SH-SY5Y (cell line): ENCODE data around the gene SLC35D3.

ENCODE experiments used
- GATA2 ChIP-seq: IDR thresholded peaks from 2 replicates; pipeline ENCODE4 v1.6.1; 2011; ENCODE audit warnings: mild to moderate bottlenecking, low read depth, low read length
- GATA3 ChIP-seq: IDR thresholded peaks from 2 replicates; pipeline ENCODE4 v1.6.1; 2011; ENCODE audit warnings: low read depth, mild to moderate bottlenecking, low read length, moderate library complexity

GRCh38 chr6:136926383-136926782 lies 4.3 kb downstream of the SLC35D3 start:
- no peak for TF ChIP-seq GATA3
- no peak for TF ChIP-seq GATA2
